GM10847 (cell line): ENCODE measurements around the gene MYO6.

Source experiments
- POLR2A ChIP-seq: IDR thresholded peaks from 2 replicates; pipeline ENCODE4 v1.6.1; 2011; ENCODE audit not compliant: insufficient read length; ENCODE audit errors: extremely low read depth

Gene MYO6

GRCh38 chr6:75800708-75801505 lies 51.9 kb downstream of the MYO6 start:
- no peak for TF ChIP-seq POLR2A

GRCh38 chr6:75802366-75802765 lies 53.3 kb downstream of the MYO6 start:
- TF ChIP-seq POLR2A, result no peak

DNA sequence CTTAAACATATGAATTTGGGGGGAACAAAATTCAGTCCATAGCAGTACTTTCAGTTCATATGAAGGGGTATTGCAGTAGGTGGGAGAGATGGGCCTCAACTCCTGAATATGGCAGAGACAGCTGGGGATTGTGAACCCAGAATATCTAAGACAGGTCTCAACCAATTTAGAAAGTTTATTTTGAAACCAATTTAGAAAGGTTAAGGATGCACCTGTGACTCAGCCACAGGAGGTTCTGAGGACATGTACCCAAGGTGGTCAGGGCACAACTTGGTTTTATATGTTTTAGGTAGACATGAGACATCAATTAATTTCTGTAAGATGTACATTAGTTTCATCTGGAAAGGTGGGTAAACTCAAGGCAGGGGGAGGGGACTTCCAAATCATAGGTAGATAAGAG lies 59.5 kb downstream of the MYO6 start:
- no peak for TF ChIP-seq POLR2A

GRCh38 chr6:75812560-75812959 lies 63.5 kb downstream of the MYO6 start:
- TF ChIP-seq POLR2A, result no peak

DNA sequence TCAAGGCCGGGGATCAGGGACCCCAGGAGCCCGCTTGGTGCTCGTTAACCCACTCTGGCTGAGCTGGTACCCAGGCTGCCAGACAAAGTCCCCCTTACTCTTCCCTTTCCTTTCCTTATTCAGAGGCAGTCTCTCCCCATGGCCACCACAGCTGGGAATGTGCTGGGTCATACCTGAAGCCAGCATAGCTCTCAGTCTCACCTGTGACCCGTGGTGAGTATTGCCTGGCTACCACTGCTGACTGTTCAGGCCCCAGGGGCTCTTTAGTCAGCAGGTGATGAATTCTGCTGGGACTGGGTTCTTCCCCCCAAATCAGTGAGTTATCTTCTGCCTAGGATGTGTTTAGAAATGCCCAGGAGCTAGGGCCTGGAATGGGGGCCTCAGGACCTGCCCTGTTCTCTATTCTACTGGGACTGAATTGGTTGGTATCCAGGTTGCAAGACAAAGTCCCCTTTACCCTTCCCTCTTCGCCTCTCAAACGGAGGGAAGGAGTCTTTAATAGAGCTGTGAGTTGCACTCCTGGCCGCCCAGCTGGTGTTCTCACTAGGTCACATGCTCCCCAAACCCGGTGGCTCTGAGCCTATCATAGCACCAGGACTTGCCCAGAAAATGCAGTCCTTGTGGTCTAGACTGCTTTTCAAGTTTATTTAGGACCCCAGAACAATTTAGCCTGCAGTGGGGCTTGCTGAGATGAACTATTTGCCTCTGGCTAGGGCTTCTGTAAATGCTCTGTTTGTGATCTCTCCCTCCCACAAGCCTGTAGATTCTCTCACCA lies 64.6 kb downstream of the MYO6 start:
- TF ChIP-seq POLR2A, result no peak

DNA sequence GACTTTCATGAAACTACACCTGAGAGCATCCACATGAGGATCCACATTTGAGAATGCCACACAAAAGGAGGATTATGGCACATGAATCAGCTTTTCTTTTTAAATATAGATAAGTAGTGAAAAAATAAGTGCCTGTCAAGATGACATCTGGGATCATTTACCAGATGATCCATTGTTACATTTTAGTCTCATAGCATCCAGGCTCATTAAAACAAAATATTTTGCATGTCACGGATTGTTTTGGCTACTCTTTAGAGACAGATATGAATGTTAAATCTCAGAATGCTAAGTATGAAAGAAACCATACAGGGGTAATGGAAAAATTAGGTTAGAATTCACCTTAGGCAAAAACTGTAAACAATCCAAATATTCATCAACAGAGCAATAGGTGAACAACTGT lies 66.7 kb downstream of the MYO6 start:
- TF ChIP-seq POLR2A, result no peak

DNA sequence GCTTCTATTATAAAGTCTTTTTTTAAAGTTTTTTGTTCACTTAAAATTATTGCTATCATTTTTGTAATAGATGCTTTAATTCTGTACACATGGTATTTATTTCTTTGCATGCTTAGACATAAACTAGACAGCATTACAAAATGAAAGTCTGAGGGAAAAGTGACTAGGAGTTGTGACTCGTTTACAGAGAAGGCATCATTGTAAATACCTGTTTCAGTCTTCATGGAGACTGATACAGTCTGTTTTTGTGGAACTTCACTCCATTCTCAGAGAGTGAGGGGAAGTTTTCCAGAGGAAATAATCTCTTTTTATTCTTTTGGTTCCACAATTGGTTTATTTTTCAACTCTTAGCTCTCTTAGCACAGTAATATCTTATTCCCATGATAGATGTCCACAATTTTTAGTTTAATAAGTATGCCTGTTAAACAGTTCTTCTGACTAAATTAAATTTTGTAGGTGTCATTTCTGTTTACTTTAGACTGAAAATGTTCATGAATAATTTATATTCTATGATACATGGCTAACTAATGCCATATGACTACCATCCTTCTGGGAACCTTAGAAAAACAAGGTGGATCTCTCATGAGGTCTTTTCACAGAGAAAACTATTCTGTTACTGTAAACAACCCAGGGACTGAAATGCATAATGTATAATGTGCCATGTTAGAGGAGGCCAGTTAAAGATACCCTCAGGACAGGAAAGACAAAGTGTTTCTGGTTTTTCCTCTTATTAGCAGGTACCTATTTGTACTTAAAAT lies 69.2 kb downstream of the MYO6 start:
- no peak for TF ChIP-seq POLR2A

DNA sequence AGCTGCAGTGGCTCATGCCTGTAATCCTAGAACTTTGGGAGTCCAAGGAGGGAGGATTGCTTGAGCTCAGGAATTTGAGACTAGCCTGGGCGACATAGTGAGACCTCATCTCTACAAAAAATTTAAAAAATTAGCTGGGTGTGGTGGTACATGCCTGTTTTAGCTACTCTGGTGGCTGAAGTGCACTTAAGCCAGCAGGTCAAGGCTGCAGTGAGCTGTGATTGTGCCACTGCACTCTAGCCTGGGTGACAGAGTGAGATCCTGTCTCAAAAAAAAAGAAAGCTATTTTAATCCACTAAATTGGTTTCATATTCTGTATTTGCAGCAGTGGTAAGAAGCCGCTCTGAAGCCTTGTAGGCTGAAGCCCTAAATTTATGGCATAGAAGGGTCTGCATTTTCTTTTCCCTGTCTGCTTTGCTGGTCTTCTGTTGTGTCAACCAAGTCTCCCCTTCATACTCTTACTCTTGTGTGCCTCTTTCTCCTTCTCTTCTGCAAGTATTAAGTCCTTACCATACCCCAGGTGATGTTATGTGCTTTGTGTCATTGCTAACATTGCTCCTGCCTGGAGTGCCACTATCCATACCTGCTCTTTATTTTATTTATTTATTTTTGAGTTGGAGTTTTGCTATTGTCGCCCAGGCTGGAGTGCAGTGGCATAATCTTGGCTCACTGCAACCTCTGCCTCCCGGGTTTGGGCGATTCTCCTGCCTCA lies 70.9 kb downstream of the MYO6 start:
- no peak for TF ChIP-seq POLR2A

DNA sequence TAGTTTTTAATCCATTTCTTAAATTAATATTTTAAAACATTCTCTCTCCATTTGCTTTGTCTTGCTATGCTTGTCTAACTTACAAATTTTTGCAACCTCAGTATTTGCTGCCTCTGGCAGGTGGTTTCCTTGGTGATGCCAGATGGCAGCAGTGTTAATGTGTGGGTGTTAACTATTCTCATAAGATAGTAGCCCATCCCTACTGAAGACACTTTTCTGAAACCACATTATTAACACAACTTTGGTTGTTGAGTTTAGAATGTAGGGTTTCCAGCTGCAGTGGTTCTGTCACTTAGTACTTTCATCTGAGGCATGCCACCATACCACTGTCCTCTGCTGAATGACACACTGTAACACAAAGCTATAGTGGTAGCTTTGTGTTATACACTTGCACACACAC lies 75.1 kb downstream of the MYO6 start:
- no peak for TF ChIP-seq POLR2A

GRCh38 chr6:75827163-75827562 lies 78.1 kb downstream of the MYO6 start:
- no peak for TF ChIP-seq POLR2A

DNA sequence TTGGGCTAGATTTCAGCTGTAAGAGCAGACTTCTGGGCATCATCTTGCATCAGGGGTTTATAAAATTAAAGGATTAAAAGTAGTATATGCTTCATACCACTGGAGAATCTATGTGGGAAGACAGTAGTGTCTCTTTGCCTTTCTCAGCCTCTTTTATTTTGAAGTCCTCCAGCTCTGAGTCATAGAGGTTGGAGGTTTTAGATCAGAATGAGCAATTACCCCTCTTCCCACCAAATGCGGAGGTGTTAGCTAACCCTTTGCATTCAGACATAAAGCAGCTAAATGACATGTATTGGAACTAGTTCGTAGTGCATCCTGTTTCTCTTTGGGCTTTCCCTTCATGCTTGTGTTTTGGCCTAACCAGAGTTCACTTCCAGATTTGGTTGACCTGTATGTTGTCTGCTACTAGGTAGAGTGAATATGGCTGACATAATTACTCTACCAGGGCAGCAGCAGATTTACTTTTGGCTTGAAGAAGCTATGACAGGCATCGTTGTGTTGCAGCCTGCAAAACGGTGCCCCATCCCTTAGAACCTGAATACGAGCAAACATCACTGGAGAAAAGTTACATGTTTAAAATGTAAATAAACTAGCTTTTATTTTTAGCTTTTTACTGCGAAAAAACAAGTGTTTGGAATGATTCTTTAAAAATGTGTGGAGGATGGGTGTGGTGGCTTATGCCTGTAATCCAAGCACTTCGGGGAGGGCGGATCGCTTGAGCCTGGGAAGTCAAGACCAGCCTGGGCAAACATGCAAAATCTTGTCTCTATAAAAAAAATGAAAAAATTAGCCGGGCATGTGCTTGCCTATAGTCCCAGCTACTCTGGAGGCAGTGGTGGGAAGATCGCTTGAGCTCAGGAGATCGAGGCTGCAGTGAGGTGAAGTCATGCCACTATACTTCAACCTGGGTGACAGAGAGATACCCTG lies 82.2 kb downstream of the MYO6 start:
- no peak for TF ChIP-seq POLR2A

- no peak for TF ChIP-seq POLR2A
These were observed 85.4 kb downstream of the MYO6 start for GRCh38 chr6:75834447-75834846.

GRCh38 chr6:75842191-75842590 lies 93.2 kb downstream of the MYO6 start:
- no peak for TF ChIP-seq POLR2A

GRCh38 chr6:75842732-75843131 lies 93.7 kb downstream of the MYO6 start:
- no peak for TF ChIP-seq POLR2A

DNA sequence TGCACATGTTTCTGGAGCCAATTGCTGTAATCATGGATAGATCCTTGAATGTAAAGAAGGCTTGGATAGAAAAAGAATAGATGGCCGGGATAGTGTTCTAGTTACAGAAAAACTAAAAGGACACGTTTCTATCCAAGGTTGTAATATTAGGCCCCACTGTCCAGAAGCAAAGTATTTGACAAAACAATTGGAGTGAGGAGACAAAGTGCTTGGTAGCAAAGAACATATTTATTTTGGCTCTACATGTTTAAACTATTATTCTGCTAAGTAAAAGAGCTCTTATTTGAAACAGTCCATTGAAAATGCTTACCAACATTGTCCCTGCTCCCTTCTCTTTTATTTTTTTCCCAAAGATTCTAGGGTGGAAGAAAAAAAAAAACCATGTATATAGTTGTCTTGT lies 94.4 kb downstream of the MYO6 start:
- TF ChIP-seq POLR2A, result no peak

GRCh38 chr6:75848274-75848673 lies 99.2 kb downstream of the MYO6 start:
- no peak for TF ChIP-seq POLR2A
